HG02981 (cell line): Measurements from ENCODE around the gene PDE4D.
"Not testable (repeated sequence)": the region's sequence is repeated elsewhere in the genome, so short reads cannot be mapped to it uniquely, and the experiment has no call there.

Source experiments
- ATAC-seq: cut with Tn5 transposase; IDR thresholded peaks from one replicate; pipeline ENCODE4 v1.9.1; 2021; ENCODE audit warnings: mild to moderate bottlenecking, moderate library complexity; ENCODE audit not compliant: unreplicated experiment

Gene PDE4D

GRCh38 chr5:59002162-59002825 is 891.2 kb downstream of the PDE4D start:
- no peak for ATAC-seq

GRCh38 chr5:59001716-59002115 is 891.8 kb downstream of the PDE4D start:
- no peak for ATAC-seq

GRCh38 chr5:59001154-59001553 is 892.4 kb downstream of the PDE4D start:
- ATAC-seq = no peak

- no peak for ATAC-seq
Observed at GRCh38 chr5:59000211-59000610, 893.3 kb downstream of the PDE4D start.

GRCh38 chr5:58999804-59000203 is 893.7 kb downstream of the PDE4D start:
- ATAC-seq = no peak

- ATAC-seq = no peak
Observed at GRCh38 chr5:58998544-58998943, 895.0 kb downstream of the PDE4D start.

- not testable (repeated sequence) for ATAC-seq
Observed at GRCh38 chr5:58995779-58996178, 897.7 kb downstream of the PDE4D start.

- ATAC-seq = no peak
Observed at GRCh38 chr5:58993461-58993860, 900.1 kb downstream of the PDE4D start.

- no peak for ATAC-seq
Observed at GRCh38 chr5:58988938-58989337, 904.6 kb downstream of the PDE4D start.

GRCh38 chr5:58987193-58987592 is 906.3 kb downstream of the PDE4D start:
- ATAC-seq = no peak

- ATAC-seq = no peak
Observed at GRCh38 chr5:58986281-58986680, 907.2 kb downstream of the PDE4D start.

- no peak for ATAC-seq
Observed at GRCh38 chr5:58985759-58986158, 907.8 kb downstream of the PDE4D start.

- no peak for ATAC-seq
Observed at GRCh38 chr5:58985311-58985710, 908.2 kb downstream of the PDE4D start.

GRCh38 chr5:58983526-58984452 is 909.7 kb downstream of the PDE4D start:
- ATAC-seq = no peak

GRCh38 chr5:58980890-58981289 is 912.6 kb downstream of the PDE4D start:
- no peak for ATAC-seq

- no peak for ATAC-seq
Observed at GRCh38 chr5:58979090-58979489, 914.4 kb downstream of the PDE4D start.

GRCh38 chr5:58974601-58975000 is 918.9 kb downstream of the PDE4D start:
- ATAC-seq = no peak

- no peak for ATAC-seq
Observed at GRCh38 chr5:58974083-58974482, 919.4 kb downstream of the PDE4D start.

- ATAC-seq = no peak
Observed at GRCh38 chr5:58972301-58972700, 921.2 kb downstream of the PDE4D start.

- ATAC-seq = no peak
Observed at GRCh38 chr5:58970766-58971165, 922.8 kb downstream of the PDE4D start.

- no peak for ATAC-seq
Observed at GRCh38 chr5:58969795-58970194, 923.7 kb downstream of the PDE4D start.

GRCh38 chr5:58969253-58969652 is 924.3 kb downstream of the PDE4D start:
- no peak for ATAC-seq
